Endodermal cell (in vitro differentiated cells): ENCODE measurements around the gene ANGPTL7. TPM values are rescaled to one million over a fixed set of nuclear protein-coding genes. Genes with fewer than 3 reads are reported as not detected.

ENCODE experiments used
- DNase-seq: peaks from one replicate; pipeline ENCODE4 v3.0.0-alpha.2; 2017
- H3K27ac ChIP-seq: 2 replicates; pipeline ENCODE4 v1.5.1; 2013; ENCODE audit warnings: mild to moderate bottlenecking, low read depth, low read length, moderate library complexity
- H3K27me3 ChIP-seq: 2 replicates; pipeline ENCODE4 v1.6.1; 2013; ENCODE audit warnings: mild to moderate bottlenecking, low read length, moderate library complexity; ENCODE audit not compliant: insufficient read depth, control insufficient read depth, poor library complexity, severe bottlenecking
- H3K36me3 ChIP-seq: 2 replicates; pipeline ENCODE4 v1.7.0; 2013; ENCODE audit warnings: mild to moderate bottlenecking, low read length, moderate library complexity; ENCODE audit not compliant: control insufficient read depth, insufficient read depth
- H3K4me1 ChIP-seq: one replicate; pipeline ENCODE4 v1.7.0; 2013; ENCODE audit warnings: low read length; ENCODE audit not compliant: control insufficient read depth, insufficient read depth
- H3K4me3 ChIP-seq: 2 replicates; pipeline ENCODE4 v1.5.1; 2013; ENCODE audit warnings: mild to moderate bottlenecking, low read length, moderate library complexity
- H3K9ac ChIP-seq: 2 replicates; pipeline ENCODE4 v1.6.1; 2013; ENCODE audit warnings: mild to moderate bottlenecking, low read length, moderate library complexity; ENCODE audit not compliant: poor library complexity, severe bottlenecking; ENCODE audit errors: extremely low read depth
- H3K9me3 ChIP-seq: 2 replicates; pipeline ENCODE4 v1.6.1; 2013; ENCODE audit warnings: mild to moderate bottlenecking, low read length, moderate library complexity; ENCODE audit not compliant: control insufficient read depth
- H3K27ac Mint-ChIP-seq: 2 replicates; pipeline ENCODE4 v1.8.0; 2020; ENCODE audit warnings: mixed read lengths
- H3K27me3 Mint-ChIP-seq: 2 replicates; pipeline ENCODE4 v1.8.0; 2021; ENCODE audit warnings: mild to moderate bottlenecking, mixed read lengths; ENCODE audit not compliant: insufficient read depth
- H3K36me3 Mint-ChIP-seq: 2 replicates; pipeline ENCODE4 v1.8.0; 2020; ENCODE audit warnings: low read depth, mixed read lengths
- H3K4me1 Mint-ChIP-seq: 2 replicates; pipeline ENCODE4 v1.8.0; 2020; ENCODE audit warnings: mixed read lengths
- H3K4me3 Mint-ChIP-seq: 2 replicates; pipeline ENCODE4 v1.8.0; 2020; ENCODE audit warnings: mild to moderate bottlenecking, moderate library complexity, mixed read lengths
- H3K9me3 Mint-ChIP-seq: 2 replicates; pipeline ENCODE4 v1.8.0; 2020; ENCODE audit warnings: mild to moderate bottlenecking, mixed read lengths
- WGBS, 2 experiments: methylation state at CpG; one replicate each; pipeline versions ENCODE4 v1.1.5 to v1.1.7; 2013; ENCODE audit warnings: missing lambda C conversion rate in 2 of 2, mixed read lengths in 1 of 2; ENCODE audit not compliant: insufficient coverage in 1 of 2, insufficient read length in 1 of 2; 5-methylcytosine and 5-hydroxymethylcytosine counted together
- total RNA-seq, 2 donors: library from RNA; stranded (reverse); fragmentation: NEBNext Ultra II Directional in 1 of 2; extraction: Animal tissue kit (Norgen Biotek cat#: 25700) in 1 of 2; gene quantifications; 2 replicates in 1 of 2; 3 replicates in 1 of 2; pipeline ENCODE4 v1.2.1, GENCODE V29; 2021
- TF ChIP-seq, protein P1 (sequence below): fragments of 200-600 bp; sonication (generic); conservative IDR thresholded peaks from 2 replicates; pipeline ENCODE4 v1.5.0; 2021; ENCODE audit warnings: antibody characterized with exemption, mild to moderate bottlenecking

ANGPTL7 gene
- total RNA-seq, 2 donors from 2014 or later, result not detected

DNA sequence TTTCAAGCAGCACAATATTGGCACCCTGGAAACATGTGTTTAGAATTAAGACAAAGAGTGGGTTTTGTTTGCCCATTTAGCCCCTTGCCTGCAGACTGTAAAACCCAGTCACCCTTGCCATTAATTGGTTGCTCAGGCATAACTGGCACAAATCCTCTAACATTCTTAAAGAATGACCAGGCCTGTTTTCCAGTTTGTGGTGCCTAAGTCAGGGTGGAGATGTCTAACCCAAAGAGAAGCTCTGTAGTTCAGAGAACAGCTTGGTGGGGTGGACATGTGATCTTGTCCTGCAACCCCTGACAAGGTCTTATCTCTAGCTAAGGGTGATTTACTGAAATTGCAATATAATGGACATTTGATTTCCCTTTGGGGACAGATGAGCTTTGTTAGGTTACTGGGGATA is 8.8 kb upstream of the ANGPTL7 start:
- no peaks in the 10 kb centered on the region for H3K9me3 Mint-ChIP-seq
- Histone ChIP-seq H3K27ac (no peak overlapping the region), H3K9me3 (peaks cover 9% of the 10 kb centered on the region), H3K4me1 (peaks cover 24% of the 10 kb centered on the region), H3K4me3 (no peak overlapping the region), H3K36me3 (peaks cover 50% of the 10 kb centered on the region), H3K27me3 (no peaks in the 10 kb centered on the region), H3K9ac (no peak overlapping the region)
- H3K4me3 Mint-ChIP-seq, result no peak overlapping the region
- no peaks in the 10 kb centered on the region for H3K27me3 Mint-ChIP-seq
- TF ChIP-seq, protein P1, sequence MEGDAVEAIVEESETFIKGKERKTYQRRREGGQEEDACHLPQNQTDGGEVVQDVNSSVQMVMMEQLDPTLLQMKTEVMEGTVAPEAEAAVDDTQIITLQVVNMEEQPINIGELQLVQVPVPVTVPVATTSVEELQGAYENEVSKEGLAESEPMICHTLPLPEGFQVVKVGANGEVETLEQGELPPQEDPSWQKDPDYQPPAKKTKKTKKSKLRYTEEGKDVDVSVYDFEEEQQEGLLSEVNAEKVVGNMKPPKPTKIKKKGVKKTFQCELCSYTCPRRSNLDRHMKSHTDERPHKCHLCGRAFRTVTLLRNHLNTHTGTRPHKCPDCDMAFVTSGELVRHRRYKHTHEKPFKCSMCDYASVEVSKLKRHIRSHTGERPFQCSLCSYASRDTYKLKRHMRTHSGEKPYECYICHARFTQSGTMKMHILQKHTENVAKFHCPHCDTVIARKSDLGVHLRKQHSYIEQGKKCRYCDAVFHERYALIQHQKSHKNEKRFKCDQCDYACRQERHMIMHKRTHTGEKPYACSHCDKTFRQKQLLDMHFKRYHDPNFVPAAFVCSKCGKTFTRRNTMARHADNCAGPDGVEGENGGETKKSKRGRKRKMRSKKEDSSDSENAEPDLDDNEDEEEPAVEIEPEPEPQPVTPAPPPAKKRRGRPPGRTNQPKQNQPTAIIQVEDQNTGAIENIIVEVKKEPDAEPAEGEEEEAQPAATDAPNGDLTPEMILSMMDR, result no peak
- no peak for DNase-seq
- no peak overlapping the region for H3K27ac Mint-ChIP-seq
- peaks cover 46% of the 10 kb centered on the region for H3K36me3 Mint-ChIP-seq
- H3K4me1 Mint-ChIP-seq, result peaks cover 31% of the 10 kb centered on the region

DNA sequence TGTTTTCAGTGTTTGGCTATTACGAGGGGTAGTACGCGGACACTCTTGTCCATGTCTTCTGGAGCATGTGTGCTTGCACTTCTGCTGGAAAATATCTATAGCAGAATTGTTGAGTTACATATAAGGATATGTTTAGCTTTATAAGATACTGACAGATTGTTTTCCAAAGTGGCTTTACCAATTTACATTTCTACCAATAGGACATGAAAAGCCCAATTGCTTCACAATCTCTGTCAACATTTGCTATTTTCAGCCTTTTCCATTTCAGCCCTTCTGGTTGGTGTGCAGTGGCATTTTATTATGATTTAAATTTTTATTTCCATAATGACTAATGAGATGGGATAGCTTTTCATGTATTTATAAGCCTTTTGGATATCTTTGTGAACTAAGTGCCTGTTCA is 6.3 kb upstream of the ANGPTL7 start:
- H3K4me3 Mint-ChIP-seq, result no peak overlapping the region
- Histone ChIP-seq H3K4me3 (no peak overlapping the region), H3K27me3 (no peaks in the 10 kb centered on the region), H3K9me3 (peaks cover 9% of the 10 kb centered on the region), H3K27ac (no peak overlapping the region), H3K4me1 (peaks cover 16% of the 10 kb centered on the region), H3K36me3 (peaks cover 65% of the 10 kb centered on the region), H3K9ac (no peak overlapping the region)
- TF ChIP-seq, protein P1, result no peak
- DNase-seq, result no peak
- peaks cover 49% of the 10 kb centered on the region for H3K36me3 Mint-ChIP-seq
- H3K27me3 Mint-ChIP-seq, result no peaks in the 10 kb centered on the region
- 86 to 100% methylated on average over 3 of the region's 3 CpGs for WGBS, 2 experiments
- no peak overlapping the region for H3K27ac Mint-ChIP-seq
- no peaks in the 10 kb centered on the region for H3K9me3 Mint-ChIP-seq
- H3K4me1 Mint-ChIP-seq, result peaks cover 20% of the 10 kb centered on the region

- no peak overlapping the region for H3K9ac ChIP-seq
- Mint-ChIP-seq H3K27me3 (no peaks in the 10 kb centered on the region), H3K9me3 (no peaks in the 10 kb centered on the region), H3K4me3 (no peak overlapping the region), H3K27ac (peak overlapping the region; percentile 75), H3K36me3 (peaks cover 47% of the 10 kb centered on the region), H3K4me1 (no peaks in the 10 kb centered on the region)
- peaks cover 9% of the 10 kb centered on the region for H3K9me3 ChIP-seq
- no peaks in the 10 kb centered on the region for H3K27me3 ChIP-seq
- no peak overlapping the region for H3K27ac ChIP-seq
- WGBS, 2 experiments, result 97% methylated on average over 1 of the region's 1 CpG; no CpG with 5 or more reads in 1 of the 2 experiments
- no peak for DNase-seq
- H3K4me3 ChIP-seq, result no peak overlapping the region
- TF ChIP-seq, protein P1, result no peak
- H3K36me3 ChIP-seq, result peaks cover 70% of the 10 kb centered on the region
- no peaks in the 10 kb centered on the region for H3K4me1 ChIP-seq
Measured at GRCh38 chr1:11184973-11185372, 4.2 kb upstream of the ANGPTL7 start.
